PC-3 (cell line): Measurements from ENCODE around the gene KIT.

Experiments used
- CTCF ChIP-seq: fragments of 300-600 bp; sonication (generic); conservative IDR thresholded peaks from 2 replicates; pipeline ENCODE4 v1.5.1; 2017; ENCODE audit warnings: antibody characterized with exemption, low read depth, mild to moderate bottlenecking, low read length
- EZH2 ChIP-seq: fragments of 300-600 bp; sonication (generic); IDR thresholded peaks from one replicate; pipeline ENCODE4 v1.6.1; 2017; ENCODE audit warnings: antibody characterized with exemption, mild to moderate bottlenecking, low read length; ENCODE audit not compliant: unreplicated experiment
- EZH2phosphoT487 ChIP-seq: fragments of 300-600 bp; sonication (generic); IDR thresholded peaks from 2 replicates; pipeline ENCODE4 v1.6.1; 2018; ENCODE audit warnings: mild to moderate bottlenecking, antibody characterized with exemption, low read length, borderline replicate concordance

DNA sequence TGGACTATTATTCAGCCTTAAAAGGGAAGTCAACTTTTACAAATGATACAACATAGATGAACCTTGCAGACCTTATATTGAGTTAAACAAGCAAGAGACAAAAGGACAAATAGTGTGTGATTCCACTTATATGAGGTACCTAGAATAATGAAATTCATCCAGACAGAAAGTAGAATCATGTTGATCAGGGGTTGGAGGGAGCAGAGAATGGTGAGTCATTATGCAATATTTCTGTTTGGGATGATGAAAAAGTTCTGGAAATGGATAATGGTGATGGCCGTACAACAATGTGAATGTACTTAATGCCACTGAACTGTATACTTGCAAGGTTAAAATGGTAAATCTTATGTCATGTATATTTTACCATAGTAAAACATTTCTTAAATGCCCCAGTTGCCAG is 22.1 kb downstream of the KIT start:
- TF ChIP-seq CTCF, result no peak
- no peak for TF ChIP-seq EZH2
- TF ChIP-seq EZH2phosphoT487, result no peak
